Measurements from ENCODE around the gene UBE2D3. TPM values are rescaled to one million over a fixed set of nuclear protein-coding genes. Genes with fewer than 3 reads are reported as not detected.

UBE2D3 gene
- total and polyA plus RNA-seq, 2 experiments from 2014 or later: 305 to 326 TPM

DNA sequence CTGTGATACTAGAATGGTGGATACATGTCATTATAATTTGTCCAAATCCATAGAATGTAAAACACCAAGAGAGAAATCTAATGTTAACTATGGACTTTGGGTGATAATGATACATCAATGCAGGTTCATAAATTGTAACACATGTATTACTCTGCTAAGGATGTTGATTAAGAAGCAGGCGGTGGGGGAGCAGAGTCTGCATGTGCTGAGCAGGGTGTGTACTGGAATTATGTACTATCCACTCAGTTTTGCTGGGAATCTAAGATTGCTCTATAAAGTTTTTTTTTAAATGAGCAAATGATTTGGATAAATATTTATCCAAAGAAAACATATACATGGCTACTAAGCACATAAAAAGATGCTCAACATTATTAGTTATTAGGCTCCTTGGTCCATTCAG lies 51.5 kb downstream of the UBE2D3 start:
- Histone ChIP-seq H4K20me1 (ENCODE audit: insufficient read depth) (no peaks in the 10 kb centered on the region), H3K36me3 (ENCODE audit: low read depth) (no peaks in the 10 kb centered on the region), H3K9me2 (ENCODE audit: insufficient read depth) (no peaks in the 10 kb centered on the region), H3K4me1 (ENCODE audit: insufficient read depth) (no peaks in the 10 kb centered on the region), H3K79me2 (ENCODE audit: insufficient read depth) (no peaks in the 10 kb centered on the region), H3K4me3 (no peak overlapping the region), H3K9me3 (ENCODE audit: low read depth) (no peaks in the 10 kb centered on the region), H3F3A (ENCODE audit: insufficient read depth) (no peaks in the 10 kb centered on the region), H2AFZ (no peak overlapping the region), H3K9ac (no peak overlapping the region), H3K27me3 (replicated peaks; ENCODE audit: insufficient read depth) (no peaks in the 10 kb centered on the region), H3K4me2 (ENCODE audit: unreplicated experiment) (no peak overlapping the region), H3K27ac (no peak overlapping the region)
- TF ChIP-seq EZH2phosphoT487 (IDR thresholded peaks at IDR 0.05; ENCODE audit: insufficient read depth, low read depth) (no peak), EZH2 (IDR thresholded peaks at IDR 0.05; ENCODE audit: insufficient read depth, poor library complexity, severe bottlenecking) (no peak)
- no peak for DNase-seq
- WGBS, 2 experiments (ENCODE audit: low coverage in 1 of 2, low lambda C conversion rate in 2 of 2, missing lambda C conversion rate in 2 of 2): 91 to 94% methylated on average over 1 of the region's 1 CpG
- in situ Hi-C loops (cut with MboI): no loop called here

DNA sequence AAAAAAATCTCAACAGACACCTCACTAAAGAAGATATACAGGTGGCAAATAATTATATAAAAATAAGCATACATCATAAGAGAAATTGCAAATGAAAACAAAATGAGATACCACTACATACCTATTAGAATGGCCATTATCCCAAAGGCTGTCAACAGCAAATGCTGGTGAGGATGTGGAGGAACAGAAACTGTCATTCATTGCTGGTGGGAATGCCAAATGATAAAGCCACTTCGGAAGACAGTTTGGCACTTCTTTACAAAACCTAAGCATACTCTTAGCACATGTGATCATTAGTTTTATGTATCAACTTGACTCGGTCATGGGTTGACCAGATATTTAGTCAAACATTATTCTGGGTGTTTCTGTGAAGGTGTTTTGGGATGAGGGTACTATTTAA lies 53.1 kb downstream of the UBE2D3 start:
- Histone ChIP-seq H3K4me3 (no peak overlapping the region), H3K27me3 (replicated peaks; ENCODE audit: insufficient read depth) (no peaks in the 10 kb centered on the region), H3K79me2 (ENCODE audit: insufficient read depth) (no peaks in the 10 kb centered on the region), H3K4me2 (ENCODE audit: unreplicated experiment) (no peak overlapping the region), H3K4me1 (ENCODE audit: insufficient read depth) (no peaks in the 10 kb centered on the region), H2AFZ (no peak overlapping the region), H3K9ac (no peak overlapping the region), H3K9me3 (ENCODE audit: low read depth) (no peaks in the 10 kb centered on the region), H3K36me3 (ENCODE audit: low read depth) (no peaks in the 10 kb centered on the region), H4K20me1 (ENCODE audit: insufficient read depth) (no peaks in the 10 kb centered on the region), H3F3A (ENCODE audit: insufficient read depth) (no peaks in the 10 kb centered on the region), H3K27ac (no peak overlapping the region), H3K9me2 (ENCODE audit: insufficient read depth) (no peaks in the 10 kb centered on the region)
- 54 to 67% methylated on average over 2 of the region's 2 CpGs for WGBS, 2 experiments (ENCODE audit: low coverage in 1 of 2, low lambda C conversion rate in 2 of 2, missing lambda C conversion rate in 2 of 2)
- TF ChIP-seq EZH2 (IDR thresholded peaks at IDR 0.05; ENCODE audit: insufficient read depth, poor library complexity, severe bottlenecking): no peak
- TF ChIP-seq EZH2phosphoT487 (IDR thresholded peaks at IDR 0.05; ENCODE audit: insufficient read depth, low read depth): no peak
- no peak for DNase-seq
- in situ Hi-C loops (cut with MboI): no loop called here

DNA sequence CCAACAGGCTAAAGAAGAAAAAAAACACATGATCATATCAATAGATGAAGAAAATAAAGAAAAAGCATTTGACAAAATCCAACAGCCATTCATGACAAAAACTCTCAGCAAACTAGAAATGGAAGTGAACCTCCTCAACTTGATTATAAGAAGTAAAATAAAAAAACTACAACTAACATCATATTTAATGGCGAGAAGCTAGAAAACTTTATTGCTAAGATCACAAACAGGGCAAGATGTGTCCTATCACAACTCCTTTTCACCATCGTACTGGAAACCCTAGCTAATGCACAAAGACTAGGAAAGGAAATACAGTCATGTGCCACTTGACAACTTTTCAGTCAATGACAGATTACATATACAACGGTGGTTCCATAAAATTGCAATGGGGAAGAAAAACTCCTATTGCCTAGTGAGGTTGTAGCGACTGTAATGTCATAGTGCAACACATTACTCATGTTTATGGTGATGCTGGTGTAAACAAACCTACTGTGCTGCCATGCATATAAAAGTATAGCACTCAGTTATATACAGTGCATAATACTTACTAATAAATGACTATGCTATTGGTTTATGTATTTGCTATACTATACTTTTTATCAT lies 54.5 kb downstream of the UBE2D3 start:
- Histone ChIP-seq H3K27ac (no peak overlapping the region), H3K4me2 (ENCODE audit: unreplicated experiment) (no peak overlapping the region), H2AFZ (no peak overlapping the region), H3K9me2 (ENCODE audit: insufficient read depth) (no peaks in the 10 kb centered on the region), H3K9ac (no peak overlapping the region), H3K9me3 (ENCODE audit: low read depth) (no peaks in the 10 kb centered on the region), H3K27me3 (replicated peaks; ENCODE audit: insufficient read depth) (no peaks in the 10 kb centered on the region), H3K4me3 (no peak overlapping the region), H3K79me2 (ENCODE audit: insufficient read depth) (no peaks in the 10 kb centered on the region), H3K4me1 (ENCODE audit: insufficient read depth) (no peaks in the 10 kb centered on the region), H4K20me1 (ENCODE audit: insufficient read depth) (no peaks in the 10 kb centered on the region), H3F3A (ENCODE audit: insufficient read depth) (no peaks in the 10 kb centered on the region), H3K36me3 (ENCODE audit: low read depth) (no peaks in the 10 kb centered on the region)
- in situ Hi-C loops (cut with MboI): no loop called here
- DNase-seq: no peak
- no peak for TF ChIP-seq EZH2phosphoT487 (IDR thresholded peaks at IDR 0.05; ENCODE audit: insufficient read depth, low read depth)
- TF ChIP-seq EZH2 (IDR thresholded peaks at IDR 0.05; ENCODE audit: insufficient read depth, poor library complexity, severe bottlenecking): no peak
- WGBS, 2 experiments (ENCODE audit: low coverage in 1 of 2, low lambda C conversion rate in 2 of 2, missing lambda C conversion rate in 2 of 2): 83 to 90% methylated on average over 4 of the region's 4 CpGs

DNA sequence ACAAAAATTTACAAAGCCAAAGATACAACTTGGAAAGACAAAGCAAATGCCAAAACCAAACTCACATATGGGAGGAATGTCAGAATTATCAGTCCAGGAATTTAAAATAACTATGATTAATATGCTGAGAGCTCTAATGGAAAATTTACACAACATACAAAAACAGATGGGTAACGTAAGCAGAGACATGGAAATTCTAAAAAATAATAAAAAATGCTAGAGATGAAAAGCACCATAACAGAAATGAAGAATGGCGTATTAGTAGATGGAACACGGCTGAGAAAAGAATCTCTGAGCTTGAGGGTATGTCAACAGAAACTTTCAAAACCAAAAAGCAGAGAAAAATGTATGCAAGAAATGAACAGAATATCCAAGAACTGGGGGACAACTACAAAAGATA lies 62.5 kb downstream of the UBE2D3 start:
- Histone ChIP-seq H3F3A (ENCODE audit: insufficient read depth) (no peaks in the 10 kb centered on the region), H3K4me1 (ENCODE audit: insufficient read depth) (no peaks in the 10 kb centered on the region), H4K20me1 (ENCODE audit: insufficient read depth) (no peaks in the 10 kb centered on the region), H2AFZ (no peak overlapping the region), H3K4me3 (no peak overlapping the region), H3K9me2 (ENCODE audit: insufficient read depth) (no peaks in the 10 kb centered on the region), H3K9ac (no peak overlapping the region), H3K9me3 (ENCODE audit: low read depth) (no peaks in the 10 kb centered on the region), H3K27ac (no peak overlapping the region), H3K79me2 (ENCODE audit: insufficient read depth) (no peaks in the 10 kb centered on the region), H3K4me2 (ENCODE audit: unreplicated experiment) (no peak overlapping the region), H3K27me3 (replicated peaks; ENCODE audit: insufficient read depth) (no peaks in the 10 kb centered on the region), H3K36me3 (ENCODE audit: low read depth) (no peaks in the 10 kb centered on the region)
- TF ChIP-seq EZH2 (IDR thresholded peaks at IDR 0.05; ENCODE audit: insufficient read depth, poor library complexity, severe bottlenecking) (no peak), EZH2phosphoT487 (IDR thresholded peaks at IDR 0.05; ENCODE audit: insufficient read depth, low read depth) (no peak)
- in situ Hi-C loops (cut with MboI): no loop called here
- DNase-seq: no peak
- 79 to 81% methylated on average over 3 of the region's 3 CpGs for WGBS, 2 experiments (ENCODE audit: low coverage in 1 of 2, low lambda C conversion rate in 2 of 2, missing lambda C conversion rate in 2 of 2)

DNA sequence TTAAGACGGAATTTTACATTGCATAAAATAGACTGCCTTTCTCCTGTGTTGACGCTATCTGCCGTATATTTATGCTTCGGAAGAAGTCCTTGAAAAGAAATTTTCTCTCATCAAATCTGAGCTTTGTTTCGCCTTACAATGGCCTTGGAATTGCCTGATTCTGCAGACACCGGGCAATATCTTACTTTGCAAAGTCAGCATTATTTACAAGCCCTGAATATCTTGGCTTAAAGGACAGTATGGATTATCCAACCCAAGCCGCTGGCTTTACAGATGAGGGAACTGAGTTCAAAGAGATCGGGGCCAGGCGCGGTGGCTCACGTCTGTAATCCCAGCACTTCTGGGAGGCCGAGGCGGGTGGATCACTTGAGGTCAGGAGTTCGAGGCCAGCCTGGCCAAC lies 65.4 kb downstream of the UBE2D3 start:
- Histone ChIP-seq H3K27me3 (replicated peaks; ENCODE audit: insufficient read depth) (no peaks in the 10 kb centered on the region), H3K27ac (no peak overlapping the region), H3K9me2 (ENCODE audit: insufficient read depth) (no peaks in the 10 kb centered on the region), H3K36me3 (ENCODE audit: low read depth) (no peaks in the 10 kb centered on the region), H3K9ac (no peak overlapping the region), H3F3A (ENCODE audit: insufficient read depth) (no peaks in the 10 kb centered on the region), H3K9me3 (ENCODE audit: low read depth) (no peaks in the 10 kb centered on the region), H3K4me2 (ENCODE audit: unreplicated experiment) (peak overlapping the region; percentile 98), H3K4me3 (peak overlapping the region; percentile 80; the same call in 1 of the 2 replicates), H4K20me1 (ENCODE audit: insufficient read depth) (no peaks in the 10 kb centered on the region), H3K79me2 (ENCODE audit: insufficient read depth) (peaks cover 29% of the 10 kb centered on the region), H2AFZ (peak overlapping the region; percentile 100), H3K4me1 (ENCODE audit: insufficient read depth) (no peaks in the 10 kb centered on the region)
- TF ChIP-seq EZH2phosphoT487 (IDR thresholded peaks at IDR 0.05; ENCODE audit: insufficient read depth, low read depth) (no peak), EZH2 (IDR thresholded peaks at IDR 0.05; ENCODE audit: insufficient read depth, poor library complexity, severe bottlenecking) (no peak)
- in situ Hi-C loops (cut with MboI): no loop called here
- no peak for DNase-seq
- 77 to 80% methylated on average over 14 of the region's 14 CpGs for WGBS, 2 experiments (ENCODE audit: low coverage in 1 of 2, low lambda C conversion rate in 2 of 2, missing lambda C conversion rate in 2 of 2)
